GM12878 (cell line): Measurements from ENCODE around the gene SHCBP1L.

ENCODE experiments used
- CBX3 ChIP-seq: fragments of 200-600 bp; sonication (generic); IDR thresholded peaks from 2 replicates; pipeline ENCODE4 v1.6.1; 2016; ENCODE audit warnings: low read depth, borderline replicate concordance
- CTCF ChIP-seq, 3 experiments: IDR thresholded peaks in 2 of 3; conservative IDR thresholded peaks in 1 of 3; 2 replicates each; pipeline ENCODE4 v1.5.1; 2011; ENCODE audit warnings: low read depth in 3 of 3, low read length in 3 of 3, mild to moderate bottlenecking in 3 of 3, control low read depth in 2 of 3, moderate library complexity in 2 of 3, inconsistent platforms in 1 of 3, mixed read lengths in 1 of 3; ENCODE audit not compliant: control insufficient read depth in 2 of 3, insufficient read depth in 1 of 3; ENCODE audit errors: extremely low read depth in 1 of 3
- EP300 ChIP-seq, 2 experiments: fragments of 150-350 bp in 1 of 2; IDR thresholded peaks; 2 replicates each; pipeline ENCODE4 v1.6.1; 2011 to 2012; ENCODE audit warnings: low read depth in 2 of 2, low read length in 2 of 2, borderline replicate concordance in 1 of 2, improper control_type of control experiment in 1 of 2, inconsistent platforms in 1 of 2; ENCODE audit not compliant: control insufficient read depth in 1 of 2
- EZH2 ChIP-seq: IDR thresholded peaks from 2 replicates; pipeline ENCODE4 v1.6.1; 2012; ENCODE audit warnings: low read depth, mild to moderate bottlenecking, control low read depth, inconsistent platforms, low read length, borderline replicate concordance; ENCODE audit not compliant: control insufficient read depth

GRCh38 chr1:182971219-182971618 lies 18.3 kb upstream of the SHCBP1L start:
- TF ChIP-seq CBX3 (no peak), EZH2 (no peak), EP300 (IDR thresholded peaks at IDR 0.05; ENCODE audit: borderline replicate concordance in 1 of 2, control insufficient read depth in 1 of 2, low read depth in 2 of 2, low read length in 2 of 2) (no peak), CTCF (IDR thresholded peaks at IDR 0.05 in 2 of 3, conservative IDR thresholded peaks at IDR 0.05 in 1 of 3; ENCODE audit: control insufficient read depth in 2 of 3, extremely low read depth in 1 of 3, insufficient read depth in 1 of 3, low read depth in 3 of 3, low read length in 3 of 3) (no peak)
